ENCODE measurements around the gene MYRIP.

DNA sequence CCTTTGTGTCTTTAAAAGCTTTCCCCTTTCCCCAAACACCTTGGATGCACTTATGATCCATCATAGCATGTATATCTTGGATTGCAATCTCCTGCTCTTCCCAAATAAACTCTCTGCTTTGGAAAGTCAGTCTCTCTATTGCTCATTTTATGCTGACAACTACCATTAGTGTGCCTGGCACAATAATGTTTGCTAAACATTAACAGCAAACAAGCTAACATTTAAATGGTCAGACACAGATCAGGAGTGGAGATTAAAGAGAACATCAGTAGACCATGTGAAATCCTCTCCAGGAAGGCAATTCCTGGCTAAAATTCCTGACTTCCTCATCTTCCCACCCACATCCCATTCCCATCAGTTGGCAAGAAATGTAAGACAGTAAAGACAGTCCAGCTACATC, 455.8 kb downstream of the MYRIP start:
- TF ChIP-seq, protein P1, sequence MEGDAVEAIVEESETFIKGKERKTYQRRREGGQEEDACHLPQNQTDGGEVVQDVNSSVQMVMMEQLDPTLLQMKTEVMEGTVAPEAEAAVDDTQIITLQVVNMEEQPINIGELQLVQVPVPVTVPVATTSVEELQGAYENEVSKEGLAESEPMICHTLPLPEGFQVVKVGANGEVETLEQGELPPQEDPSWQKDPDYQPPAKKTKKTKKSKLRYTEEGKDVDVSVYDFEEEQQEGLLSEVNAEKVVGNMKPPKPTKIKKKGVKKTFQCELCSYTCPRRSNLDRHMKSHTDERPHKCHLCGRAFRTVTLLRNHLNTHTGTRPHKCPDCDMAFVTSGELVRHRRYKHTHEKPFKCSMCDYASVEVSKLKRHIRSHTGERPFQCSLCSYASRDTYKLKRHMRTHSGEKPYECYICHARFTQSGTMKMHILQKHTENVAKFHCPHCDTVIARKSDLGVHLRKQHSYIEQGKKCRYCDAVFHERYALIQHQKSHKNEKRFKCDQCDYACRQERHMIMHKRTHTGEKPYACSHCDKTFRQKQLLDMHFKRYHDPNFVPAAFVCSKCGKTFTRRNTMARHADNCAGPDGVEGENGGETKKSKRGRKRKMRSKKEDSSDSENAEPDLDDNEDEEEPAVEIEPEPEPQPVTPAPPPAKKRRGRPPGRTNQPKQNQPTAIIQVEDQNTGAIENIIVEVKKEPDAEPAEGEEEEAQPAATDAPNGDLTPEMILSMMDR (IDR thresholded peaks at IDR 0.05), result no peak
- no peak for TF ChIP-seq POLR2A (IDR thresholded peaks at IDR 0.05)

Measured in testis (tissue), 2 donors.